Measurements from ENCODE around the gene TDRD10. TPM values are rescaled to one million over a fixed set of nuclear protein-coding genes. Genes with fewer than 3 reads are reported as not detected.
"Not testable (repeated sequence)": the region's sequence is repeated elsewhere in the genome, so short reads cannot be mapped to it uniquely, and the experiment has no call there.

The TDRD10 gene
- polyA plus RNA-seq, 4 donors: 0.81 to 3.4 (median 1.6) TPM; not detected in 1

- Histone ChIP-seq H3K4me1 (ENCODE audit: control insufficient read depth in 3 of 3, insufficient read depth in 2 of 3, low read depth in 1 of 3, low read length in 2 of 3) (no peaks in the 10 kb centered on the region), H3K27ac (ENCODE audit: low read depth in 1 of 3, low read length in 2 of 3) (no peak overlapping the region), H3K36me3 (ENCODE audit: control insufficient read depth in 3 of 3, insufficient read depth in 2 of 3, low read depth in 1 of 3, low read length in 3 of 3) (no peaks in the 10 kb centered on the region), H3K9me3 (ENCODE audit: control insufficient read depth in 2 of 2, insufficient read depth in 1 of 2, low read depth in 1 of 2, low read length in 1 of 2) (no peaks in the 10 kb centered on the region), H3K27me3 (ENCODE audit: control insufficient read depth in 3 of 3, insufficient read depth in 3 of 3, low read length in 3 of 3) (peaks cover 0 to 14% (median 0%) of the 10 kb centered on the region in 3 donors), H3K4me3 (ENCODE audit: low read depth in 1 of 3, low read length in 3 of 3) (no peak overlapping the region)
- FAIRE-seq (no peak), DNase-seq (no peak)
- 78 to 84% (median 78%) methylated on average over 7 of the region's 7 CpGs for WGBS, 3 donors
These were observed 12.1 kb downstream of the TDRD10 start for GRCh38 chr1:154514066-154514553.

- DNase-seq (no peak), FAIRE-seq (no peak)
- Histone ChIP-seq H3K4me1 (ENCODE audit: control insufficient read depth in 3 of 3, insufficient read depth in 2 of 3, low read depth in 1 of 3, low read length in 2 of 3) (no peaks in the 10 kb centered on the region), H3K36me3 (ENCODE audit: control insufficient read depth in 3 of 3, insufficient read depth in 2 of 3, low read depth in 1 of 3, low read length in 3 of 3) (no peaks in the 10 kb centered on the region), H3K27me3 (ENCODE audit: control insufficient read depth in 3 of 3, insufficient read depth in 3 of 3, low read length in 3 of 3) (peaks cover 0 to 13% (median 0%) of the 10 kb centered on the region in 3 donors), H3K4me3 (ENCODE audit: low read depth in 1 of 3, low read length in 3 of 3) (no peak overlapping the region), H3K27ac (ENCODE audit: low read depth in 1 of 3, low read length in 2 of 3) (no peak overlapping the region), H3K9me3 (ENCODE audit: control insufficient read depth in 2 of 2, insufficient read depth in 1 of 2, low read depth in 1 of 2, low read length in 1 of 2) (no peaks in the 10 kb centered on the region)
- WGBS, 3 donors: 92 to 96% (median 93%) methylated on average over 11 of the region's 11 CpGs
These were observed 15.6 kb downstream of the TDRD10 start for GRCh38 chr1:154517661-154518060.

- H3K4me1 ChIP-seq (ENCODE audit: control insufficient read depth in 3 of 3, insufficient read depth in 2 of 3, low read depth in 1 of 3, low read length in 2 of 3): no peaks in the 10 kb centered on the region
- DNase-seq: no peak
- H3K36me3 ChIP-seq (ENCODE audit: control insufficient read depth in 3 of 3, insufficient read depth in 2 of 3, low read depth in 1 of 3, low read length in 3 of 3): no peaks in the 10 kb centered on the region
- FAIRE-seq: no peak
- peaks cover 0 to 18% (median 0%) of the 10 kb centered on the region in 3 donors for H3K27me3 ChIP-seq (ENCODE audit: control insufficient read depth in 3 of 3, insufficient read depth in 3 of 3, low read length in 3 of 3)
- H3K9me3 ChIP-seq (ENCODE audit: control insufficient read depth in 2 of 2, insufficient read depth in 1 of 2, low read depth in 1 of 2, low read length in 1 of 2): no peaks in the 10 kb centered on the region
- 62 to 83% (median 75%) methylated on average over 9 of the region's 9 CpGs for WGBS, 3 donors
- H3K4me3 ChIP-seq (ENCODE audit: low read depth in 1 of 3, low read length in 3 of 3): no peak overlapping the region
- peak overlapping the region in 1 of 3 donors; percentile 28 for H3K27ac ChIP-seq (ENCODE audit: low read depth in 1 of 3, low read length in 2 of 3)
These were observed 17.6 kb downstream of the TDRD10 start for GRCh38 chr1:154519591-154519991.

GRCh38 chr1:154520333-154520732 is 18.3 kb downstream of the TDRD10 start:
- Histone ChIP-seq H3K9me3 (ENCODE audit: control insufficient read depth in 2 of 2, insufficient read depth in 1 of 2, low read depth in 1 of 2, low read length in 1 of 2) (no peaks in the 10 kb centered on the region), H3K27ac (ENCODE audit: low read depth in 1 of 3, low read length in 2 of 3) (no peak overlapping the region), H3K36me3 (ENCODE audit: control insufficient read depth in 3 of 3, insufficient read depth in 2 of 3, low read depth in 1 of 3, low read length in 3 of 3) (no peaks in the 10 kb centered on the region), H3K4me1 (ENCODE audit: control insufficient read depth in 3 of 3, insufficient read depth in 2 of 3, low read depth in 1 of 3, low read length in 2 of 3) (no peaks in the 10 kb centered on the region), H3K4me3 (ENCODE audit: low read depth in 1 of 3, low read length in 3 of 3) (no peak overlapping the region), H3K27me3 (ENCODE audit: control insufficient read depth in 3 of 3, insufficient read depth in 3 of 3, low read length in 3 of 3) (peaks cover 0 to 21% (median 0%) of the 10 kb centered on the region in 3 donors)
- FAIRE-seq (no peak), DNase-seq (no peak)
- 35 to 42% (median 41%) methylated on average over 3 of the region's 3 CpGs for WGBS, 3 donors

GRCh38 chr1:154521695-154522094 is 19.7 kb downstream of the TDRD10 start:
- no peaks in the 10 kb centered on the region for H3K9me3 ChIP-seq (ENCODE audit: control insufficient read depth in 2 of 2, insufficient read depth in 1 of 2, low read depth in 1 of 2, low read length in 1 of 2)
- peaks cover 0 to 21% (median 0%) of the 10 kb centered on the region in 3 donors for H3K27me3 ChIP-seq (ENCODE audit: control insufficient read depth in 3 of 3, insufficient read depth in 3 of 3, low read length in 3 of 3)
- H3K36me3 ChIP-seq (ENCODE audit: control insufficient read depth in 3 of 3, insufficient read depth in 2 of 3, low read depth in 1 of 3, low read length in 3 of 3): no peaks in the 10 kb centered on the region
- no peak overlapping the region for H3K27ac ChIP-seq (ENCODE audit: low read depth in 1 of 3, low read length in 2 of 3)
- 34 to 45% (median 34%) methylated on average over 3 of the region's 3 CpGs for WGBS, 3 donors
- H3K4me3 ChIP-seq (ENCODE audit: low read depth in 1 of 3, low read length in 3 of 3): no peak overlapping the region
- no peak for FAIRE-seq
- no peaks in the 10 kb centered on the region for H3K4me1 ChIP-seq (ENCODE audit: control insufficient read depth in 3 of 3, insufficient read depth in 2 of 3, low read depth in 1 of 3, low read length in 2 of 3)
- DNase-seq: no peak

GRCh38 chr1:154524881-154525280 is 22.9 kb downstream of the TDRD10 start:
- Histone ChIP-seq H3K36me3 (ENCODE audit: control insufficient read depth in 3 of 3, insufficient read depth in 2 of 3, low read depth in 1 of 3, low read length in 3 of 3) (no peaks in the 10 kb centered on the region), H3K4me1 (ENCODE audit: control insufficient read depth in 3 of 3, insufficient read depth in 2 of 3, low read depth in 1 of 3, low read length in 2 of 3) (no peaks in the 10 kb centered on the region), H3K4me3 (ENCODE audit: low read depth in 1 of 3, low read length in 3 of 3) (no peak overlapping the region), H3K27me3 (ENCODE audit: control insufficient read depth in 3 of 3, insufficient read depth in 3 of 3, low read length in 3 of 3) (peaks cover 0 to 18% (median 0%) of the 10 kb centered on the region in 3 donors), H3K9me3 (ENCODE audit: control insufficient read depth in 2 of 2, insufficient read depth in 1 of 2, low read depth in 1 of 2, low read length in 1 of 2) (no peaks in the 10 kb centered on the region), H3K27ac (ENCODE audit: low read depth in 1 of 3, low read length in 2 of 3) (no peak overlapping the region)
- FAIRE-seq (no peak), DNase-seq (no peak)

- Histone ChIP-seq H3K9me3 (ENCODE audit: control insufficient read depth in 2 of 2, insufficient read depth in 1 of 2, low read depth in 1 of 2, low read length in 1 of 2) (no peaks in the 10 kb centered on the region), H3K27me3 (ENCODE audit: control insufficient read depth in 3 of 3, insufficient read depth in 3 of 3, low read length in 3 of 3) (peaks cover 0 to 12% (median 0%) of the 10 kb centered on the region in 3 donors), H3K4me3 (ENCODE audit: low read depth in 1 of 3, low read length in 3 of 3) (no peak overlapping the region), H3K27ac (ENCODE audit: low read depth in 1 of 3, low read length in 2 of 3) (no peak overlapping the region), H3K36me3 (ENCODE audit: control insufficient read depth in 3 of 3, insufficient read depth in 2 of 3, low read depth in 1 of 3, low read length in 3 of 3) (no peaks in the 10 kb centered on the region), H3K4me1 (ENCODE audit: control insufficient read depth in 3 of 3, insufficient read depth in 2 of 3, low read depth in 1 of 3, low read length in 2 of 3) (no peaks in the 10 kb centered on the region)
- FAIRE-seq: no peak
- no peak for DNase-seq
- 68 to 77% (median 72%) methylated on average over 6 of the region's 6 CpGs for WGBS, 3 donors
These were observed 25.2 kb downstream of the TDRD10 start for GRCh38 chr1:154527192-154527591.

- no peaks in the 10 kb centered on the region for H3K4me1 ChIP-seq (ENCODE audit: control insufficient read depth in 3 of 3, insufficient read depth in 2 of 3, low read depth in 1 of 3, low read length in 2 of 3)
- no peak for FAIRE-seq
- H3K9me3 ChIP-seq (ENCODE audit: control insufficient read depth in 2 of 2, insufficient read depth in 1 of 2, low read depth in 1 of 2, low read length in 1 of 2): no peaks in the 10 kb centered on the region
These were observed 27.3 kb downstream of the TDRD10 start for GRCh38 chr1:154529308-154529707.

GRCh38 chr1:154531950-154532349 is 29.9 kb downstream of the TDRD10 start:
- 96 to 97% (median 97%) methylated on average over 11 to 13 of the region's 13 CpGs for WGBS, 3 donors
- not testable (repeated sequence) for H3K4me1 ChIP-seq (ENCODE audit: control insufficient read depth in 3 of 3, insufficient read depth in 2 of 3, low read depth in 1 of 3, low read length in 2 of 3); H3K9me3 ChIP-seq (ENCODE audit: control insufficient read depth in 2 of 2, insufficient read depth in 1 of 2, low read depth in 1 of 2, low read length in 1 of 2); H3K27ac ChIP-seq (ENCODE audit: low read depth in 1 of 3, low read length in 2 of 3); H3K36me3 ChIP-seq (ENCODE audit: control insufficient read depth in 3 of 3, insufficient read depth in 2 of 3, low read depth in 1 of 3, low read length in 3 of 3); FAIRE-seq; H3K4me3 ChIP-seq (ENCODE audit: low read depth in 1 of 3, low read length in 3 of 3); DNase-seq; H3K27me3 ChIP-seq (ENCODE audit: control insufficient read depth in 3 of 3, insufficient read depth in 3 of 3, low read length in 3 of 3)

More at GRCh38 chr1:154529308-154529707, 27.3 kb downstream of the TDRD10 start:
- DNase-seq: no peak
- 87 to 94% (median 94%) methylated on average over 6 of the region's 6 CpGs for WGBS, 3 donors
- Histone ChIP-seq H3K27ac (ENCODE audit: low read depth in 1 of 3, low read length in 2 of 3) (no peak overlapping the region), H3K36me3 (ENCODE audit: control insufficient read depth in 3 of 3, insufficient read depth in 2 of 3, low read depth in 1 of 3, low read length in 3 of 3) (no peaks in the 10 kb centered on the region), H3K4me3 (ENCODE audit: low read depth in 1 of 3, low read length in 3 of 3) (no peak overlapping the region), H3K27me3 (ENCODE audit: control insufficient read depth in 3 of 3, insufficient read depth in 3 of 3, low read length in 3 of 3) (peaks cover 0 to 4% (median 0%) of the 10 kb centered on the region in 3 donors)
